Stimulated activated naive B cell treated with anti-CD40 and anti-IgM and Interleukin-4, amounts not matched to agents 10 μg/mL and 1 μg/mL and 100 μg/mL, for 72 hours (primary cell): ENCODE data around the gene SKOR1.

ENCODE experiments used
- ATAC-seq, 2 donors: fragments of 150-1000 bp; cut with Tn5 transposase; replicated peaks; 2 replicates each; pipeline ENCODE4 v1.10.0; 2021; ENCODE audit warnings: moderate library complexity in 1 of 2
- DNase-seq: peaks from one replicate; pipeline ENCODE4 v3.0.0; 2021
- H3K27ac Mint-ChIP-seq: one replicate; pipeline ENCODE4 v1.8.0; 2022; ENCODE audit warnings: mild to moderate bottlenecking, mixed read lengths
- H3K27me3 Mint-ChIP-seq, 2 donors: one replicate each; pipeline ENCODE4 v1.8.0; 2022; ENCODE audit warnings: mixed read lengths in 2 of 2
- H3K36me3 Mint-ChIP-seq, 2 donors: one replicate each; pipeline ENCODE4 v1.8.0; 2022; ENCODE audit warnings: mixed read lengths in 2 of 2, mild to moderate bottlenecking in 1 of 2
- H3K4me1 Mint-ChIP-seq, 2 donors: one replicate each; pipeline ENCODE4 v1.8.0; 2022; ENCODE audit warnings: mixed read lengths in 2 of 2, mild to moderate bottlenecking in 1 of 2
- H3K4me3 Mint-ChIP-seq, 2 donors: one replicate each; pipeline ENCODE4 v1.8.0; 2022; ENCODE audit warnings: mild to moderate bottlenecking in 2 of 2, mixed read lengths in 2 of 2, moderate library complexity in 1 of 2
- H3K9me3 Mint-ChIP-seq, 2 donors: one replicate each; pipeline ENCODE4 v1.8.0; 2022; ENCODE audit warnings: mixed read lengths in 2 of 2, mild to moderate bottlenecking in 1 of 2

The SKOR1 gene

GRCh38 chr15:67824976-67825880, at the start of gene SKOR1:
SKOR1 (plus strand) TSS chr15:67825509; CDS start chr15:67825603, 94 bp downstream.
- ATAC-seq (no peak), DNase-seq (no peak)
- peaks cover 4 to 8% of the 10 kb centered on the region in 2 donors for H3K9me3 Mint-ChIP-seq
- H3K4me3 Mint-ChIP-seq: peak within 1 kb of the TSS; percentile 85 to 88
- H3K36me3 Mint-ChIP-seq: peaks cover 15 to 29% of the 10 kb centered on the region in 2 donors
- H3K4me1 Mint-ChIP-seq: peaks cover 46 to 83% of the 10 kb centered on the region in 2 donors
- peak within 1 kb of the TSS; percentile 95 for H3K27ac Mint-ChIP-seq
- peaks cover 75 to 81% of the 10 kb centered on the region in 2 donors for H3K27me3 Mint-ChIP-seq

GRCh38 chr15:67775998-67776397, 49.3 kb upstream of the SKOR1 start:
- Mint-ChIP-seq H3K36me3 (peaks cover 3 to 12% of the 10 kb centered on the region in 2 donors), H3K4me3 (no peak overlapping the region)

GRCh38 chr15:67776600-67776999, 48.7 kb upstream of the SKOR1 start:
- H3K4me1 Mint-ChIP-seq: peaks cover 11 to 20% of the 10 kb centered on the region in 2 donors
- no peaks in the 10 kb centered on the region for H3K27me3 Mint-ChIP-seq
- ATAC-seq (no peak), DNase-seq (no peak)
- H3K9me3 Mint-ChIP-seq: no peaks in the 10 kb centered on the region
- no peak overlapping the region for H3K27ac Mint-ChIP-seq
- no peak overlapping the region for H3K4me3 Mint-ChIP-seq
- H3K36me3 Mint-ChIP-seq: peaks cover 3 to 12% of the 10 kb centered on the region in 2 donors

More at GRCh38 chr15:67775998-67776397, 49.3 kb upstream of the SKOR1 start:
- H3K4me1 Mint-ChIP-seq: peaks cover 11 to 20% of the 10 kb centered on the region in 2 donors
- H3K9me3 Mint-ChIP-seq: no peaks in the 10 kb centered on the region
- no peaks in the 10 kb centered on the region for H3K27me3 Mint-ChIP-seq
- ATAC-seq: no peak
- DNase-seq: no peak
- H3K27ac Mint-ChIP-seq: no peak overlapping the region

- no peak overlapping the region for H3K4me3 Mint-ChIP-seq
- no peaks in the 10 kb centered on the region for H3K27me3 Mint-ChIP-seq
- peaks cover 3 to 12% of the 10 kb centered on the region in 2 donors for H3K36me3 Mint-ChIP-seq
- H3K4me1 Mint-ChIP-seq: peaks cover 11 to 20% of the 10 kb centered on the region in 2 donors
- ATAC-seq: no peak
- no peak overlapping the region for H3K27ac Mint-ChIP-seq
- no peaks in the 10 kb centered on the region for H3K9me3 Mint-ChIP-seq
- no peak for DNase-seq
These were observed 48.2 kb upstream of the SKOR1 start for GRCh38 chr15:67777071-67777470.

- H3K36me3 Mint-ChIP-seq: peaks cover 3 to 12% of the 10 kb centered on the region in 2 donors
- H3K27me3 Mint-ChIP-seq: no peaks in the 10 kb centered on the region
- H3K4me3 Mint-ChIP-seq: no peak overlapping the region
These were observed 47.5 kb upstream of the SKOR1 start for GRCh38 chr15:67777773-67778172.

GRCh38 chr15:67778968-67779548, 46.3 kb upstream of the SKOR1 start:
- H3K36me3 Mint-ChIP-seq: peaks cover 3 to 17% of the 10 kb centered on the region in 2 donors

More at GRCh38 chr15:67777773-67778172, 47.5 kb upstream of the SKOR1 start:
- no peaks in the 10 kb centered on the region for H3K9me3 Mint-ChIP-seq
- no peak for DNase-seq
- no peak for ATAC-seq
- H3K4me1 Mint-ChIP-seq: peaks cover 11 to 24% of the 10 kb centered on the region in 2 donors
- no peak overlapping the region for H3K27ac Mint-ChIP-seq

GRCh38 chr15:67779549-67780111, 45.7 kb upstream of the SKOR1 start:
- Mint-ChIP-seq H3K27ac (peak overlapping the region; percentile 76), H3K9me3 (no peaks in the 10 kb centered on the region), H3K4me1 (peaks cover 25 to 42% of the 10 kb centered on the region in 2 donors), H3K36me3 (peaks cover 2 to 19% of the 10 kb centered on the region in 2 donors), H3K27me3 (no peaks in the 10 kb centered on the region), H3K4me3 (peak overlapping the region; percentile 53 to 73)
- ATAC-seq (peak; percentile 30 to 52), DNase-seq (no peak)

More at GRCh38 chr15:67778968-67779548, 46.3 kb upstream of the SKOR1 start:
- Mint-ChIP-seq H3K27ac (no peak overlapping the region), H3K9me3 (no peaks in the 10 kb centered on the region), H3K27me3 (no peaks in the 10 kb centered on the region), H3K4me1 (peaks cover 20 to 36% of the 10 kb centered on the region in 2 donors), H3K4me3 (peak overlapping the region in 1 of 2 donors; percentile 53)
- DNase-seq (no peak), ATAC-seq (no peak)

- no peaks in the 10 kb centered on the region for H3K9me3 Mint-ChIP-seq
- no peak for DNase-seq
- ATAC-seq: no peak
- H3K27me3 Mint-ChIP-seq: no peaks in the 10 kb centered on the region
- H3K27ac Mint-ChIP-seq: no peak overlapping the region
- H3K4me3 Mint-ChIP-seq: no peak overlapping the region
- peaks cover 0 to 17% of the 10 kb centered on the region in 2 donors for H3K36me3 Mint-ChIP-seq
- peaks cover 36 to 49% of the 10 kb centered on the region in 2 donors for H3K4me1 Mint-ChIP-seq
These were observed 44.2 kb upstream of the SKOR1 start for GRCh38 chr15:67781061-67781460.

GRCh38 chr15:67781907-67782690, 43.2 kb upstream of the SKOR1 start:
- Mint-ChIP-seq H3K4me3 (no peak overlapping the region), H3K27me3 (no peaks in the 10 kb centered on the region), H3K36me3 (peaks cover 0 to 23% of the 10 kb centered on the region in 2 donors), H3K27ac (no peak overlapping the region), H3K4me1 (peaks cover 41 to 60% of the 10 kb centered on the region in 2 donors), H3K9me3 (no peaks in the 10 kb centered on the region)
- DNase-seq (no peak), ATAC-seq (no peak)

- ATAC-seq (no peak), DNase-seq (no peak)
- Mint-ChIP-seq H3K4me1 (peaks cover 43 to 63% of the 10 kb centered on the region in 2 donors), H3K9me3 (no peaks in the 10 kb centered on the region), H3K4me3 (no peak overlapping the region), H3K36me3 (peaks cover 0 to 23% of the 10 kb centered on the region in 2 donors), H3K27ac (no peak overlapping the region), H3K27me3 (no peaks in the 10 kb centered on the region)
These were observed 42.7 kb upstream of the SKOR1 start for GRCh38 chr15:67782691-67782991.

GRCh38 chr15:67783303-67783702, 42.0 kb upstream of the SKOR1 start:
- no peaks in the 10 kb centered on the region for H3K27me3 Mint-ChIP-seq
- H3K9me3 Mint-ChIP-seq: no peaks in the 10 kb centered on the region
- peaks cover 0 to 23% of the 10 kb centered on the region in 2 donors for H3K36me3 Mint-ChIP-seq
- H3K4me3 Mint-ChIP-seq: peak overlapping the region; percentile 9 to 39
- H3K27ac Mint-ChIP-seq: peak overlapping the region; percentile 69
- ATAC-seq (peak; percentile 77 to 80), DNase-seq (peak; percentile 49)
- H3K4me1 Mint-ChIP-seq: peaks cover 43 to 60% of the 10 kb centered on the region in 2 donors

GRCh38 chr15:67784090-67784781, 41.1 kb upstream of the SKOR1 start:
- Mint-ChIP-seq H3K4me3 (peak overlapping the region; percentile 10 to 20), H3K4me1 (peaks cover 42 to 56% of the 10 kb centered on the region in 2 donors), H3K27ac (peak overlapping the region; percentile 62), H3K27me3 (no peaks in the 10 kb centered on the region), H3K9me3 (no peaks in the 10 kb centered on the region), H3K36me3 (peaks cover 0 to 23% of the 10 kb centered on the region in 2 donors)
- peak; percentile 58 for DNase-seq
- peak; percentile 86 to 89 for ATAC-seq

- ATAC-seq: peak; percentile 24 to 35
- Mint-ChIP-seq H3K9me3 (no peaks in the 10 kb centered on the region), H3K4me3 (peak overlapping the region in 1 of 2 donors; percentile 20), H3K36me3 (peaks cover 0 to 23% of the 10 kb centered on the region in 2 donors), H3K27me3 (no peaks in the 10 kb centered on the region), H3K27ac (peak overlapping the region; percentile 62), H3K4me1 (peaks cover 35 to 49% of the 10 kb centered on the region in 2 donors)
- DNase-seq: no peak
These were observed 40.4 kb upstream of the SKOR1 start for GRCh38 chr15:67784856-67785430.
